ENCODE results near the gene DUSP6. TPM values are rescaled to one million over a fixed set of nuclear protein-coding genes. Genes with fewer than 3 reads are reported as not detected.

Gene DUSP6
- total and polyA plus RNA-seq, 2 of the 13 experiments (the other 11 are each of a cell fraction or from before 2014, with no cell fraction given) = 40.9 to 161 TPM

DNA sequence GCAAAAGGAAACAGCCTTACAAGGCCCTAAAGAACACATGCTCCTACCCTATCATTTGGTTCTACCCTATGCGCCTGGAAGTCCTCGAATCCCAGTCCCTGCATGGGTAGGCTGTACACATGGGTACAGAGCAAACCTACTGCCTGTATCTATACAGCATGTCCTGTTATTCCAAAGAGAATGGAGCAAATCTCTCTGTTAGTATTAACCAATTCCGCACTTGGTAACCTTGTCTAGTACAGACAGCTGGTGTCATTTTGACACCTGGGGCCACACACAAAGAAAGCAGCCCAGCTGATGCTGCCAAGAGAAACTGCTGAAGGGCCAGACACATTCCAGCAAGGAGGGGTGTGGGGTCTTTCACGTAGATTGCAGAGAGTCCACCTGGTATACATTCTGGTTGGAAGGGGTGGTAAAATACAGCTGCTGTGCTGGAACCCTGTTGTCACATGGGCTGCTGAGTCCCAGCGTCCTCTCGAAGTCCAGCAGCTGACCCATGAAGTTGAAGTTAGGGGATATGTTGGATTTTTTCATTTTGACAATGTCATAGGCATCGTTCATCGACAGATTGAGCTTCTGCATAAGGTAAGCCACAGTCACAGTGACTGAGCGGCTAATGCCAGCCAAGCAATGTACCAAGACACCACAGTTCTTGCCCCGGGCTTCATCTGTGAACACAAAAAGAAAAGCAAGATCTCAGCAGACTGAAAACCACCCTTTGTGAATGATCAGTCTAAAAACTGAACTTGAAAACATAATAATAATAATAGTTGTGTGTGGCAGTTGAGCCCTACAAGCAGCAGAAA, 3.2 kb downstream of the DUSP6 start (continued):
- TF ChIP-seq CREM (IDR thresholded peaks at IDR 0.05) (no peak), CREM (CRISPR knock-in tag; IDR thresholded peaks at IDR 0.05) (no peak), ZSCAN25 (CRISPR knock-in tag; IDR thresholded peaks at IDR 0.05) (no peak), TGIF2 (CRISPR knock-in tag; IDR thresholded peaks at IDR 0.05) (no peak), MLLT10 (CRISPR knock-in tag; IDR thresholded peaks at IDR 0.05) (peak; percentile 12; the same call in 1 of the 2 replicates), ZNF891 (CRISPR knock-in tag; IDR thresholded peaks at IDR 0.05) (no peak), FOXC1 (CRISPR knock-in tag; IDR thresholded peaks at IDR 0.05; ENCODE audit: borderline replicate concordance) (no peak), MAZ (IDR thresholded peaks at IDR 0.05; ENCODE audit: borderline replicate concordance, low read depth, low read length) (no peak), MAZ (CRISPR knock-in tag; IDR thresholded peaks at IDR 0.05; ENCODE audit: low read depth) (no peak), ZNF687 (CRISPR knock-in tag; IDR thresholded peaks at IDR 0.05) (no peak; the same call in 1 of the 2 replicates), ZNF780A (CRISPR knock-in tag; IDR thresholded peaks at IDR 0.05) (no peak), TBP (CRISPR knock-in tag; IDR thresholded peaks at IDR 0.05) (no peak), TSC22D2 (CRISPR knock-in tag; IDR thresholded peaks at IDR 0.05; ENCODE audit: borderline replicate concordance) (no peak), CBX2 (IDR thresholded peaks at IDR 0.05; ENCODE audit: low read depth, low read length) (no peak), CBX2 (CRISPR knock-in tag; IDR thresholded peaks at IDR 0.05; ENCODE audit: low read depth) (peak; percentile 45; the same call in 1 of the 2 replicates), ZNF746 (CRISPR knock-in tag; IDR thresholded peaks at IDR 0.05) (no peak), NCOA5 (CRISPR knock-in tag; IDR thresholded peaks at IDR 0.05) (no peak), HDAC2 (CRISPR knock-in tag; IDR thresholded peaks at IDR 0.05) (0 out of 2 replicates have a peak, but pooled peaks have one; percentile 23), TAF15 (IDR thresholded peaks at IDR 0.05; ENCODE audit: low read depth, low read length, poor library complexity, severe bottlenecking) (no peak), ZNF619 (CRISPR knock-in tag; IDR thresholded peaks at IDR 0.05) (no peak), ZNF546 (CRISPR knock-in tag; conservative IDR thresholded peaks at IDR 0.05) (no peak), ZKSCAN5 (CRISPR knock-in tag; IDR thresholded peaks at IDR 0.05) (no peak), HIVEP1 (CRISPR knock-in tag; IDR thresholded peaks at IDR 0.05) (no peak), PHF20 (CRISPR knock-in tag; IDR thresholded peaks at IDR 0.05) (no peak), FOXP1 (IDR thresholded peaks at IDR 0.05) (no peak), FOXP1 (CRISPR knock-in tag; IDR thresholded peaks at IDR 0.05) (no peak), ZNF3 (CRISPR knock-in tag; IDR thresholded peaks at IDR 0.05) (no peak), BORCS8-MEF2B (CRISPR knock-in tag; IDR thresholded peaks at IDR 0.05) (no peak)
- TF ChIP-seq, protein P1, sequence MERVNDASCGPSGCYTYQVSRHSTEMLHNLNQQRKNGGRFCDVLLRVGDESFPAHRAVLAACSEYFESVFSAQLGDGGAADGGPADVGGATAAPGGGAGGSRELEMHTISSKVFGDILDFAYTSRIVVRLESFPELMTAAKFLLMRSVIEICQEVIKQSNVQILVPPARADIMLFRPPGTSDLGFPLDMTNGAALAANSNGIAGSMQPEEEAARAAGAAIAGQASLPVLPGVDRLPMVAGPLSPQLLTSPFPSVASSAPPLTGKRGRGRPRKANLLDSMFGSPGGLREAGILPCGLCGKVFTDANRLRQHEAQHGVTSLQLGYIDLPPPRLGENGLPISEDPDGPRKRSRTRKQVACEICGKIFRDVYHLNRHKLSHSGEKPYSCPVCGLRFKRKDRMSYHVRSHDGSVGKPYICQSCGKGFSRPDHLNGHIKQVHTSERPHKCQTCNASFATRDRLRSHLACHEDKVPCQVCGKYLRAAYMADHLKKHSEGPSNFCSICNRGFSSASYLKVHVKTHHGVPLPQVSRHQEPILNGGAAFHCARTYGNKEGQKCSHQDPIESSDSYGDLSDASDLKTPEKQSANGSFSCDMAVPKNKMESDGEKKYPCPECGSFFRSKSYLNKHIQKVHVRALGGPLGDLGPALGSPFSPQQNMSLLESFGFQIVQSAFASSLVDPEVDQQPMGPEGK (CRISPR knock-in tag; IDR thresholded peaks at IDR 0.05) = no peak
